OCI-M2 (cell line): ENCODE measurements around the gene BRD9.

Source experiments
- DNase-seq: peaks from one replicate; lab custom pipeline; 2025; ENCODE audit not compliant: unreplicated experiment; lab: John Stamatoyannopoulos, UW

The BRD9 gene

DNA sequence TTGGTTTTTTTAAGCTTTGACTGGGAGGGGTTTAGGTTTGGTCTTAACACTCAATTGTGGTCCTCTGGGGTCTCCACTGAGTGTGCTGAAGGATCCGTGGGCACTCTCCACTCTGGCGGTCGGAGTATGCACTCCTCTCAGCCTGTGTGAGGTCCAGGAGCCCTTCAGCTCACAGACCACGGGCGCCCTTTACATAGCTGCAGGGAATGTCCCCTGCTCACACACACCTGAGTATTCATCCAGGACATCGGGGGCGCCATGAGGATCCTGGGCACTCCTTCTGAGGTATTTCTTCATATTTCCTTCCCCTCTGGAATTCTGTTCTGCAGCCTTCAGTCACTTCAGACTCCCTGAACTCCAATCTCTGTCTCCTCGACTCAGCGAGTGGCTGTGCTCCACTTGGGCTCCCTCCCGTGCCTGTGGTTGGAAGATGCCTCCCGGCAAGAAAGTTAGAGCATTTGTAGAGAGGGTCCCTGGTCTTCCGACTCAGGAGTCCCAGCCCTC is 12.6 kb upstream of the BRD9 start:
- DNase-seq, result no peak

DNA sequence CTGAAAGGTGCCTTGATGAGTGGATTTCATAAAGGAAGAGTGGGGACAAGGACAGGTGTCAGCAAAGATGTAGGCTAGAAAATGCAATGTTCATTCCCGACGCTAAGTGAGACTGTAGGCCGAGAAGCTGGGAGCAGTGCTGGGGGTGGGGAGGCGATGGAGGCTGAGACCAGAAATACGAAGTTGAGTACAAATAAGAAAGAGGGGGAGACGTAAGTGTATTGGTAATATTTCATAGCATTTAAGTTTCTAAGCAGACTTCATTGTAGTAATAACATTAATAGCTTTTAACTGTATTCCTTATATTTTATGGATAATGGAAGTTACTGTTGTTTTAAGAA is 11.1 kb upstream of the BRD9 start:
- no peak for DNase-seq

DNA sequence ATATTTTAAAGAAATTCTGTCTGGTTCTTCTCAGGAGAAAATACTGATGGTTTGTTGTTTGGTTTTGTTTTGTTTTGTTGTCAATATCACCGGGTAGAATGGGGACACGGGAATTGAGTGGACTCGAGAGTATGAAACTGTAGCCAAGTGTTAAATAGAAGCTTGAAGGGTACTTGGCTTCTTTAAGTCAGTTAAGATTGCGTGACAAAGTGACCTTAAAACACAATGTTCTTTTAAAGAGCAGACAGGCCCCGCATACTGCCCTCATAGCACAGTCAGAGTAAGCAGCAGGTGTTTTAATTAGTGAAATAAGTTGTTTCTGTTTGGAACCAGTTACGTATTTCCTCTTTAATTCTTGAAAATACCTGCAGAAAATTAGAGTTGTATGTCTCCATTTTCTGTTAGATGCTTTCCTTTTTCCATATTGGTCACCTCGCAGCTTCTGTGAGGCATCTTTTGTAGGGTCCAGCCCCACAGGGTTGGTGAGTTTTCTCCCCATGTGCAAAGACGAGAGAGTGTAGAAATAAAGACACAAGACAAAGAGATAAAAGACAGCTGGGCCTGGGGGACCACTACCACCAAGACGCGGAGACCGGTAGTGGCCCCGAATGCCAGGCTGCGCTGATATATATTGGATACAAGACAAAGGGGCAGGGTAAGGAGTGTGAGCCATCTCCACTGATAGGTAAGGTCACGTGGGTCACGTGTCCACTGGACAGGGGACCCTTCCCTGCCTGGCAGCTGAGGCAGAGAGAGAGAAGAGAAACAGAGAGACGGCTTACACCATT is 9.7 kb upstream of the BRD9 start:
- DNase-seq, result no peak

DNA sequence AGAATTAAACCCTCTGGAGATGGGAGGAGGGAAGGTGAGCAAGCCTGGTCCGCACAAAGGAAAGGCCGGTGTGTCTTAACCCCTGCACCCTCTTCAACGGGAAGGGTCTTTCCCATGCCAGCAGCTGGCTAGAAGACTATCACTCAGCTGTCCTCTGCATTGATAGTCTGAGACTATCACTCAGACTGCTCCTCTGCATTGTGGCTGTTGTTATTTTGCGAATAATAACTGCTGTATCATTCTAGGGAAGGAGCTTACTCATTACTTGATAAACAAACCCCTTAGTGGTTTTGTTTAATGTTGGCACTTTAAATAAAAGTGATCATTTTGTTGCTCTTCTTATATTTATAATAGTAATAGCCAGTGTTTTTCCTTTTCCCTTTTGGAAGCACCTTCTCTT is 8.2 kb upstream of the BRD9 start:
- DNase-seq, result no peak

DNA sequence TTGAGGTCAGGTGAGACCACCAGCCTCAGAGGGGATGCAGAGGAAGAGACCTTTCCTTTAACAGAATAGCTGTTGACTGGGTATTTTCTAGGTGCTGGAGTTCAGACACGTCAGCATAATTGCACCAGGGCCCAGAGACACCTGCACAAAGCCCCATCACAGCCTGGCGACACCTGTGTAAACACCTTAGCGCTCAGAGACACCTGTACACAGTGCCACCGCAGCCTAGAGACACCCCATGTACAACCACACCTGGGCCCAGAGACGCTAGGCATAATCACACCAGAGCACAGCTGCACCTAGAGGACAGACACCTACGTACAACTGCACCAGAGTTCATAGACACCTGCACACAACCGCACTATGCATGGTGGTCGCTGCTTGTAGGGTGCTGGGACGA is 1.1 kb upstream of the BRD9 start:
- DNase-seq, result no peak

DNA sequence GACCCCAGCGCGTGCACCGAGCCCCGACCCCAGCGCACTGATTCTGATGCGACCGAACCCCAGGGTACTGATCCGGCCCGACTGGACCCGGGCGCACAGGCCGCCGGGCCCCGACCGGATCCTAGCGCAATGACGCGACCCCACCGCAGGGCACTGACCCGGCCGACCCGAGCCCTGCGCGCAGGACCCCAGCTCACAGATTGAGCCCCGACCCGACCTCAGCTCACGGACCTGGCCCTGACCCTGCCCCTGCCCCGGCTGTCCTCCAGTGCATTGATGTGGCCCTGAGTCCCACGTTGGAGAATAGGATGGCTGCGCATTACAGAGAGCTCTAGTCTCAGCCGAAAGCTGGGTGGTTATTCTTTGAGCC is 521 bp upstream of the BRD9 start:
- DNase-seq, result no peak

DNA sequence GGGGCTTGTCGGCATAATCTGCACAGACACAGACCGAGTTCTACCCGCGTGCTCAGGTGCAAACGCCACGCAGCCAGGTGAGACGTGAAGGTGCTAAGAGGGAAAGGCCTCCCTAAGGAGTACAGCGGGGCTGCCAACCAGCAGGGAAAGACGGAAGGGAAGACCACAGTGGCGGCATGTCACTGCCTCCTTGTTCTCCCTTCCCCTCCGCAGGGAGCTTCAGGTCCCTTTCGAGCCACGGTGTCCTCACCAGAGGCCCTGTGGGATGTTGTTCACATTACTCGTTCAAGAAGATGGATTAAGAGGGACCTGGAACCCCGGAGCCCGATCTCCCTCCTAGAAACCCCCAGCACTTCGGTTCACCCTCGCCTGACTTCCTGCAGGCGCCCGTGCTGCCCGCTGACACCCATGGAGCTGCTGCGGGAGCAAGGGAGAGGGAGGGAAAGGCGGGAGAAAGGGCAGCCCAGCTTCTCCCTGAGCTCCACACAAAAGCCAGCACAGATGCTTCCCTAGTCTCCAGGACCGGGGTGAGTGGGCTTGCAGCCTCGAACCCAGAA is 686 bp downstream of the BRD9 start:
- DNase-seq, result no peak

DNA sequence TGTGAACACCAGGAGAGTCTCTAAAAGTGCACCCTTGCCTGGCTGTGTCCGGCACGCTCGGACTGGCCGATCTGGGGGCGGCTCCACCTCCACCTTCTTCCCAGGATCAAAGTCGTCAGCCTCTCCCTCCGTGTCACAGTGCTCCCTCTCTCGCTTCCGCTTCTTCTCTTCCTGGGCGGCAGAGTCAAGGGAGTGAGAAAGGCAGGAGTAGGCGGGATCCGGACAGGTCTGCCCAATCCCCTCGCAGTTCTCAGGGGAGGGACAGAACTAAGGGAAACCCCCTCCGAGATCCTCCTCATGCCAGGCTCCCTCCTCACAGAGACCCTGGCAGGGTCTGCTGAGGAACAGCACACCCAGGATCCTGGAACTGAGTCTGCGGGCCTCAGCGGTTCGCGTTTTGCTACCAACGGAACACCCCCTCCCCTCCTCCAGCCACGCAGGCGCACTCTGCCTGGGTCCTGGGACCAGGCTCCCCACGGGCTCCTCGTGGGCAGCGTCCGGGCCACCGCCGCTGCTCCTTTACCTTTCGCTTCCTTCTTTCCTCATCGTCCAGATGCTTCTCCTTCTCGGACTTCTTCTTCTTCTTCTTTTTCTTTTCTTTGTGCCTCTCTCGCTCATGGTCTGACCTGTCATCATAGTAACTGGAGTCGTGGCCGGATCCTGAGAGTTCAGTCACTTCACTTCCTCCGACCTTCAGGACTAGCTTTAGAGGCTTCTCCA is 1.3 kb downstream of the BRD9 start:
- peak; percentile 19 for DNase-seq

DNA sequence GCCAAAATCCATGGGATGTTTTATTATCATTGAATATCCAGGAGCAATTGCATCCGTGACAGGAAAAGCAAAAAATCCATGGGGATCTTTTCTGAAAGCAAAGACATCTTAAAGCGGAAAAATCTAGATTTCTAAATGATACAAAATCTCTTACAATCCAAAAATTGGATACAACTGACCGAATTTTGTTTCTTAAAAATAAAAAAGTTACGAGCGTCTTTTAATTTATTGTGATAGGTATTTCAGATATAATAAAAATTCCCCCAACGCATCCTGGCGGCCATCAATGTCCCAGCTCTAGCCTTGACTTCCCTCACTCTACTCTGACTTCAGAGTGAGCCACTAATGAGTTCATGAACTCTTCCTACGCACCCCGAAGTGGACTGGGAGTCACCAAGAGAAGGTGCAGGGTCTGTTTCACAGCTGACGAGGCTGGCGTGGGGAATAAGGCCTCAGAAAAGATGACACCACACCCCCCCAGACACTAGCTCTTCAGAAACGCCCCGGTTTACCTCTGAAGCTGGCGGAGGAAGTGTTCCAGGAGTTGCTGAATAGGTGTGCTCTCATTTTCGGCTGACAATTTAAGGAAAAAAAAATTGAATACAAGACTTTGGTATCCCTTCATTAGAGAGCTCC is 3.4 kb downstream of the BRD9 start:
- no peak for DNase-seq

DNA sequence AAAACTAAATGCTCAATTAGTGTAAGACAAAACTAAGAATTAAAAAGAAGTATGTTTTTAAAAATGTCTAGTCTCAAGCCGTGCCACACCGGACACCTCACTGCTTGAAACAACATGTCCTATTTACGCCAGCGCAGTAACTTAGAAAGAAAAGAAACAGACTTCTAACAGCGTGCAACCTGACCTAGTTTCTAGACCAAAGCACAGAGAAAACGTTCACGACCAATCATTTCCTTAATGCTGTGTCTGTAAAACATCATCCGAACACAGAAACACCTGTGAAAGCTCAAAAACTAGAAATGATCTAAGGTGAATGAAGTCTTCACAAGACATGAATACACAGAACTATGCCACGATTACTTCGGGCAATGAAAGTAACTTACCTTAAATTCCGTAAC is 4.0 kb downstream of the BRD9 start:
- DNase-seq, result no peak

DNA sequence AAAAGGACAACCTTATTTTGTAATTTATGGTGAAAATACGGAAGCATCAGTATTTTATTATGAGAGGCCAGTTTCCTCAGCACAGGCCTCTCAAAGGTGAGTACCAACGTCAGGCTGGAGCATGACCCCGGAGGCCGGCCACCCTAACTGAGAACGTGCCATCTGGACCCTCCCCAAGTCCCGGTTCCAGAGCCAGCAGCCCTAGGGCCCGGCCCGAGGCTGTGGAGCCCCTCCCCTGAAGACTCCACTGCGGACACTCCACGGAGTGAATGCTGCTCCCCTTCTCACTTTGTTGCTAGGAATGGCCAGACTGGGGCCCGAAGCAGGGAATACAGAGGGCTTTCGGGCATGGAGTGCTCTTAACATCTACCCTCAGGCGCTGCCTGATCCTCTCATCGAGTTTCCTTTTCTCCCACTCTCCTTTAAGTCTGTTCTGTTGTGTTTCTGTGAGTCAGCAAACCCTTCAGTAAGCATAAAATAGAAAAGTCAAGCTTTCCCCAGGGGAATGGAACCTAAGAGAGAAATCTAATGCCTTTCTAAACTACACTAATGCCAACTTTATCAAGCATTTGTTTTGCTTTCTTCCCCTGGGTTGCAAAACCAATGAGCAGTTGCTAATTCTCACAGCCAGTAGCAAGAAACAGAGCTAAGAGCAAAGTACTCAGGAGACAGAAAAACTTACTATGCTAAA is 4.5 kb downstream of the BRD9 start:
- DNase-seq, result no peak

DNA sequence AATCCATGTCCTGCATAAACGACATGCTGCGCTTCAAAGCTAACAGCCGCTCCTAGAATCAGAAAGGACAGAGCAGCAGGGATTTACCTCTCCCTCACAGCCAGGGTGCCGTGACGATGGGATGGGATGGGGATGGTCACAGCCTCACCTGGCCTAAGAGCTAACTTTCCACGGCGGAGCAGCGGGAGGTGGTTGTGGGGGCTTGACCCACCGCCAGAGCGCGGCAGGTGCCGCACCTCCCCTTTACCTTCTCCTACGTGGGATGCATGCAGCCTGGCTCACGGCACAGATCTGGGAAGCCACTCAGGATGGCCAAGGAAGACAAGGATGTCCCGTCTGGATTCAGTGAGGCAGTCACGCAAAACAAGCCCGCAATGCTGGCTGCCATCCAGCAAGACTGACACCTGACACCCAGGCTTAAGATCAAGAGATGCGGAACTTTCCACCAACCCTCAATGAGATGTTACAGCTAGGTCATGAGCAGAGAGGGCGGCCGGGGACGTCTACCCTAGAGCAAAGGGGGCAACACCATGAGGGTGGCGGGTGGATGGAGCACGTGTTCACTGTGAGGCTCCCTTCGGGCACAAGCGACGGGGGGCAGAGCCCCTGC is 5.8 kb downstream of the BRD9 start:
- DNase-seq, result no peak

DNA sequence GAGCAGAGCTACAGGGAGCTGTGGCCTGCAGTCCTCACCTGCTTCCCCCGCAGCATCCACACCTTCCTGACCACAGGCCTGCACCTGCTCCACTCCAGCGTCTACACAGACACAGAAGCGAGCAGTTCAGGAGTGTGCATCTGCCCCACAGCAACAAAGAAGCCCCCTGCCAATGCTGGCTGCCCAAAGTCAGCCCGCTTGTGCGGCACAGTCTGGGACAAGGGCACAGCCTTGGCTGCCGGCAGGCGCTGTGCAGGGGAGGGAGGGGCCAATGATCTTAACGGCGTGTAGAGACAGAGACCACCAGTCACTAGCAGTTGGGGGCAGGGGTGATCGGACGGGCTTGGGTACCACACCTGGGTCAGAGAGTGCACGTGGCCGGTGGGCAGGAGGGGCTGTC is 6.6 kb downstream of the BRD9 start:
- no peak for DNase-seq

DNA sequence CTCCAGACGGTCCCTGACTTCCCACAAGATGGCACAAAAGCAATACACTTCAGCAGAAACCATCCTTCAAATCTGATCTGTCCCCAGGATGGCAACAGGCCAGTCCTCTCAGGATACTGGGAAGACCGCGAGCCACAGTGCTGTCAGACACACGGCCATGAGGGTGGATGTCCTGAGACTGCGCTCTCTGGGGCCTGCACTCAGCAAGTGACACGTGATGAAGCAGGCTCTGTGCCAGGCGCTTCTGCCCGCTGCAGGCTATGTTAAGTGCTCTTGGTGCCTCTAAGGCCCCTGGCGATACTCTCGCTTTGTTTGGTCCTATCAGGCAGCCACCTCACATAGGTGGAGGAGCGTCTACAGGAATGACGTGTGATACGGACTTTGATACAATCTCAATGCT is 7.1 kb downstream of the BRD9 start:
- no peak for DNase-seq

DNA sequence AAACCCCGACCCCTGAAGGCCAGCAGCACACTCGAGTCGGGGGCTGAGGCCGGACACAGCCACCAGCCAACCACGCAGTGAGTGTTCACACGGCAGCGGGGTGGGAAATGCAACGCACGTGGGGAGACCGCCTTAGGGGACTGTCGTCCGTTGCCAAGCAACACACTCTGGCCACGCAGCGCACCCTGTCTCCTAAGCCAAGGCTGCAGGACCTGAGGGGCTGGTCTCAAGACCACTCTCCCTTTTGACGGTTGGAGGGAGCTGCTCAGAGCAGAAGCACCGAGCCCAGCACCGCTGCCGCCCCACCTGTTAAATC is 7.5 kb downstream of the BRD9 start:
- no peak for DNase-seq

DNA sequence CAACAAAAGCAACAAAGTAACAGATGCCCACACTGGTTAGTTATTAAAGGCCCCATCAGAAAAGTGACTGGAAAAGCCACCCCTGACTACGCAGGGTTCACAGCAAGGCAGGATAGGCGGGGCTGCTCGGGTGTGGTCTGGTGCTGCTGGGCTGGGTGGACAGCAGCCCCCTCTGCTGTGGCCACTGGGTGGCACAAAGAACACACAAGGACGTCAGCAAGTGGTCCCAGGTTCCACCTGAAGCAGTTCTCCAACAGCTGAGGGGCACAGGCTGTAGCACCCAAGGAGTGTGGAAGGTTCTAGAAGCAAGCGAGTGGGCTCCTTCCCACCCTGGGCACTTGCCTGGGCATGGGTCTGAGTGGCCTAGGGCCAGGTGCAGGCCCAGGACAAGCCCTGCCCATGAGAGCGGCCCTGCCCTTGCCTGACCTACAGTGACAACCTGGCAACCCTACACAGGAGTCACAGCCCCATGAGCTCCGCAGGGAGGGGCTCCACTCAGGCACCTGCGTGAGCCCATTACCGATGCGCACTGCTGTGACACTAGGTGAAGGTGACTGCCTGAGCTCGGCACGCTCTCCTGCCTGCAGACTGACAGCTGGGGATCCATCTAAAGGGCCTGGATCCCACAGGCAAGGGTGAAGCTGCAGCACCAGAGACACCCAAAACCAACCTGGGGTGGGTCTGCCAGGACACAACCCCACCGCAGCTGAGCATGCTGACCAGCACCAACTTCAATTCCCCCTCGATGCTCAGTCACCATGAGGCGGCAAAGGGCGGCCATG is 8.1 kb downstream of the BRD9 start:
- DNase-seq, result no peak

DNA sequence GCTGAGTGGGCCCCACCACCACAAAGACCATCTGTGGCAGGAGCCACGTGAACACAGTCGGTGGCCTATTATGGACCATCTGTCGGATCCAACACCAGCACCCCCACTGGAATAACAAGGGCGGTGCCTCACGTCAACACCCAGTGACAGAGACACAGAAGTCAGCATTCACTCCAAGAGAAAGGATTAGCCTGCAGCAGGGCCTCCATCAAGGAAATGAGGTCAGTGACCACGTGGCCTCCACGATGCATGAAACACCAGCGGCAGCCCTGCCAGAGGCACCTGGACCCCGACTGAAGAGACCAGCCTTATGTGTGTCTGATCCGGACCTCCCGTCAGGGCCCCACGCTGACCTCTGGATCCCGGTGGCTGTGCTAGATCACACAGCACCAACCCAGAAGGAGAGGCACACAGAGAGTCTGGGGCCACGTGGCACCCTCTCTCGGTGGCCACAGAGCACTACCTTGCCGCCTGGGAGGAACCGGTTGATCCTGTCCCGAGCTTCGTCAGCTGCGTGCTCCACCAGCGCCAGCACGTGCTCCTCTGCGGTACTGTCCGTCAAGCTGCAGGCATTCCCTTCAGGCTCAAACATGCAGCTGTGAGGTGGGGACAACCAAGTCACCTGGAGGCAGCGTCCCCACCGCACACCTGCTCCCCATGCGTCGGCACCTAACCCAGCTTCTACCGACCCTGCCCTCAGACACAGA is 9.0 kb downstream of the BRD9 start:
- no peak for DNase-seq

DNA sequence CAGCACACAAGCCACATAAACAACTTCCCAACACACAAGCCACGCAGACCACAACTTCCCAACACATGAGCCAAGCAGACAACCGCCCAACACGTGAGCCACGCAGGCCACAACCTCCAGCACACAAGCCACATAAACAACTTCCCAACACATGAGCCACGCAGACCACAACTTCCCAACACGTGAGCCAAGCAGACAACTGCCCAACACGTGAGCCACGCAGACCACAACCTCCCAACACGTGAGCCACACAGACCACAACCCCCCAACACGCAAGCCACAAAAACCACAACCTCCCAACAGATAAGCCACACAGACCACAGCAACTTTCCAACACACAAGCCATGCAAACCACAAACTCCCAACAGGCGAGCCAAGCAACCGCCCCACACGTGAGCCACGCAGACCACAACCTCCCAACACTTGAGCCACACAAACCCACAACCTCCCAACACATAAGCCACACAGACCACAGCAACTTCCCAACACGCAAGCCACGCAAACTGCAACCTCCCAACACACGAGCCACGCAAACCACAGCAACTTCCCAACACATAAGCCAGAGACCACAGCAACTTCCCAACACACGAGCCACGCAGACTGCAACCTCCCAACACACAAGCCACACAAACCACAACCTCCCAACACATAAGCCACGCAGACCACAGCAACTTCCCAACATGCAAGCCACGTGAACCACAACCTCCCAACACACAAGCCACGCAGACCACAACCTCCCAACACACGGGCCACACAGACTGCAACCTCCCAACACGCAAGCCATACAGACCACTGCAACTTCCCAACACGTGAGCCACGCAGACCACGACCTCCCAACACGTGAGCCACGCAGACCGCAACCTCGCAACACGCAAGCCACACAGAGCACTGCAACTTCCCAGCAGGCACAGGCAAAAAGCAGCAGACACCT is 10.1 kb downstream of the BRD9 start:
- no peak for DNase-seq

DNA sequence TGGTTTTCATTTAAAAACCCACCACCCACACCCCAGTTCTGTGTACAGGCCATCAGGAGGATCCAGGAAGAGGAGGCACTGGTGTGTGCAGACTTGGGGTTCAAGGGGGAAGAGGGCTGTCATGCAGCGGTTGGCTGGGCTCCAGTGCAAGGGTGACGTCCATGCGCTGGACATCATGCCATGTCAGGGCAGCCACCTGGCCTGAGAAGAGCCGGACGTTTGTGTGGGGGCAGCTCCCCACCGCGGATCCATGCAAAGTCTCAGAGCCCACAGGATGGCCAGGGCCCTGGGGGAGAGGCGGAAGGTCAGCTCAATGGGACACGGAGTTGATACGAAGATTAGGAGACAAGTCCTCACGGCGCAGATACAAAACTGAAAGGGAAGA is 11.1 kb downstream of the BRD9 start:
- DNase-seq, result no peak
